ENCODE data around the gene TYR. TPM values are rescaled to one million over a fixed set of nuclear protein-coding genes. Genes with fewer than 3 reads are reported as not detected.
"Not testable (repeated sequence)": the region's sequence is repeated elsewhere in the genome, so short reads cannot be mapped to it uniquely, and the experiment has no call there.

The TYR gene
- total and polyA plus RNA-seq, 2 experiments from 2014 or later: 0.17 TPM; not detected in 1

- no peak for DNase-seq (ENCODE audit: low read depth in 1 of 2, low spot score in 1 of 2)
- Histone ChIP-seq H3K9me3 (ENCODE audit: low read depth) (no peaks in the 10 kb centered on the region), H3K36me3 (no peaks in the 10 kb centered on the region), H3K4me1 (ENCODE audit: low read depth) (no peaks in the 10 kb centered on the region), H3K27ac (no peak overlapping the region), H3K4me3 (no peak overlapping the region), H3K27me3 (no peaks in the 10 kb centered on the region)
- no peak for TF ChIP-seq CTCF (IDR thresholded peaks at IDR 0.05; ENCODE audit: low read depth, low read length)
Measured at GRCh38 chr11:89205378-89205777, 27.7 kb downstream of the TYR start.

GRCh38 chr11:89220684-89221339 lies 43.1 kb downstream of the TYR start:
- Histone ChIP-seq H3K9me3 (ENCODE audit: low read depth) (no peaks in the 10 kb centered on the region), H3K27ac (no peak overlapping the region), H3K4me3 (no peak overlapping the region), H3K27me3 (no peaks in the 10 kb centered on the region), H3K4me1 (ENCODE audit: low read depth) (no peaks in the 10 kb centered on the region), H3K36me3 (no peaks in the 10 kb centered on the region)
- no peak for TF ChIP-seq CTCF (IDR thresholded peaks at IDR 0.05; ENCODE audit: low read depth, low read length)
- DNase-seq (ENCODE audit: low read depth in 1 of 2, low spot score in 1 of 2): no peak

GRCh38 chr11:89235083-89235482 lies 57.4 kb downstream of the TYR start:
- TF ChIP-seq CTCF (IDR thresholded peaks at IDR 0.05; ENCODE audit: low read depth, low read length): no peak

GRCh38 chr11:89235976-89236375 lies 58.3 kb downstream of the TYR start:
- TF ChIP-seq CTCF (IDR thresholded peaks at IDR 0.05; ENCODE audit: low read depth, low read length): no peak
- Histone ChIP-seq H3K27ac (no peak overlapping the region), H3K4me3 (no peak overlapping the region), H3K27me3 (no peaks in the 10 kb centered on the region), H3K9me3 (ENCODE audit: low read depth) (no peaks in the 10 kb centered on the region), H3K36me3 (no peaks in the 10 kb centered on the region), H3K4me1 (ENCODE audit: low read depth) (no peaks in the 10 kb centered on the region)
- no peak for DNase-seq (ENCODE audit: low read depth in 1 of 2, low spot score in 1 of 2)

More at GRCh38 chr11:89235083-89235482, 57.4 kb downstream of the TYR start:
- Histone ChIP-seq H3K4me1 (ENCODE audit: low read depth) (no peaks in the 10 kb centered on the region), H3K27me3 (no peaks in the 10 kb centered on the region), H3K4me3 (no peak overlapping the region), H3K9me3 (ENCODE audit: low read depth) (no peaks in the 10 kb centered on the region), H3K36me3 (no peaks in the 10 kb centered on the region), H3K27ac (no peak overlapping the region)
- no peak for DNase-seq (ENCODE audit: low read depth in 1 of 2, low spot score in 1 of 2)

- H3K27me3 ChIP-seq; DNase-seq (ENCODE audit: low read depth in 1 of 2, low spot score in 1 of 2); H3K27ac ChIP-seq; H3K36me3 ChIP-seq; H3K9me3 ChIP-seq (ENCODE audit: low read depth); H3K4me1 ChIP-seq (ENCODE audit: low read depth); H3K4me3 ChIP-seq: not testable (repeated sequence)
Measured at GRCh38 chr11:89247007-89247406, 69.3 kb downstream of the TYR start.

- Histone ChIP-seq H3K9me3 (ENCODE audit: low read depth) (no peaks in the 10 kb centered on the region), H3K27me3 (no peaks in the 10 kb centered on the region), H3K4me3 (no peak overlapping the region), H3K36me3 (no peaks in the 10 kb centered on the region), H3K4me1 (ENCODE audit: low read depth) (no peaks in the 10 kb centered on the region), H3K27ac (no peak overlapping the region)
- TF ChIP-seq CTCF (IDR thresholded peaks at IDR 0.05; ENCODE audit: low read depth, low read length): no peak
- DNase-seq (ENCODE audit: low read depth in 1 of 2, low spot score in 1 of 2): no peak
Measured at GRCh38 chr11:89249196-89249595, 71.5 kb downstream of the TYR start.

- not testable (repeated sequence) for DNase-seq (ENCODE audit: low read depth in 1 of 2, low spot score in 1 of 2); H3K27ac ChIP-seq; H3K36me3 ChIP-seq; H3K4me3 ChIP-seq; H3K9me3 ChIP-seq (ENCODE audit: low read depth); H3K27me3 ChIP-seq
- H3K4me1 ChIP-seq (ENCODE audit: low read depth): peaks cover 13% of the 10 kb centered on the region
Measured at GRCh38 chr11:89261483-89261882, 83.8 kb downstream of the TYR start.

All from cardiac muscle cell (in vitro differentiated cells and primary cell).